Activated CD4-positive, CD25-positive, alpha-beta regulatory T cell treated with anti-CD3 and anti-CD28 coated beads, Interleukin-2, amount 50 U/mL, for 16 hours (primary cell): ENCODE measurements around the gene PRODH2.

Source experiments
- DNase-seq: peaks from one replicate; pipeline ENCODE4 v3.0.0-alpha.2; 2020; ENCODE audit warnings: low read depth, low spot score

PRODH2 gene

GRCh38 chr19:35812220-35813042 lies at the start of gene PRODH2:
TSS of gene PRODH2 (minus strand) at chr19:35812845. CDS start at chr19:35812805, 40 bp downstream.
- DNase-seq: no peak

- DNase-seq: no peak
Measured at GRCh38 chr19:35861640-35862160, 49.1 kb upstream of the PRODH2 start.

GRCh38 chr19:35860818-35861639 lies 48.4 kb upstream of the PRODH2 start:
- no peak for DNase-seq

GRCh38 chr19:35860436-35860817 lies 47.8 kb upstream of the PRODH2 start:
- no peak for DNase-seq

GRCh38 chr19:35859414-35859813 lies 46.8 kb upstream of the PRODH2 start:
- DNase-seq: no peak

- DNase-seq: no peak
Measured at GRCh38 chr19:35858311-35858710, 45.7 kb upstream of the PRODH2 start.

GRCh38 chr19:35856546-35857149 lies 44.0 kb upstream of the PRODH2 start, which contains the start of gene KIRREL2:
TSS of gene KIRREL2 (plus strand) at chr19:35856911. CDS start at chr19:35857120, 209 bp downstream.
- no peak for DNase-seq

GRCh38 chr19:35853038-35853756 lies 40.6 kb upstream of the PRODH2 start:
- DNase-seq: no peak

- no peak for DNase-seq
Measured at GRCh38 chr19:35852029-35852780, 39.6 kb upstream of the PRODH2 start, which contains the start of gene NPHS1. TSS of gene NPHS1 (minus strand) at chr19:35852504. CDS start at chr19:35851837, 667 bp downstream.

- DNase-seq: no peak
Measured at GRCh38 chr19:35851213-35852028, 38.8 kb upstream of the PRODH2 start.

GRCh38 chr19:35848919-35849505 lies 36.4 kb upstream of the PRODH2 start:
- no peak for DNase-seq

- DNase-seq: no peak
Measured at GRCh38 chr19:35848486-35848885, 35.8 kb upstream of the PRODH2 start.

GRCh38 chr19:35847911-35848310 lies 35.3 kb upstream of the PRODH2 start:
- no peak for DNase-seq

- DNase-seq: no peak
Measured at GRCh38 chr19:35846038-35846668, 33.5 kb upstream of the PRODH2 start.

GRCh38 chr19:35845215-35846037 lies 32.8 kb upstream of the PRODH2 start:
- no peak for DNase-seq

- DNase-seq: no peak
Measured at GRCh38 chr19:35844482-35845214, 32.0 kb upstream of the PRODH2 start.
